ENCODE data around the gene FIP1L1.

The FIP1L1 gene

GRCh38 chr4:53501561-53501960, 124.1 kb downstream of the FIP1L1 start:
- DNase-seq (ENCODE audit: low spot score): no peak

- DNase-seq (ENCODE audit: low spot score): no peak
These were observed 124.7 kb downstream of the FIP1L1 start for GRCh38 chr4:53502094-53502493.

DNA sequence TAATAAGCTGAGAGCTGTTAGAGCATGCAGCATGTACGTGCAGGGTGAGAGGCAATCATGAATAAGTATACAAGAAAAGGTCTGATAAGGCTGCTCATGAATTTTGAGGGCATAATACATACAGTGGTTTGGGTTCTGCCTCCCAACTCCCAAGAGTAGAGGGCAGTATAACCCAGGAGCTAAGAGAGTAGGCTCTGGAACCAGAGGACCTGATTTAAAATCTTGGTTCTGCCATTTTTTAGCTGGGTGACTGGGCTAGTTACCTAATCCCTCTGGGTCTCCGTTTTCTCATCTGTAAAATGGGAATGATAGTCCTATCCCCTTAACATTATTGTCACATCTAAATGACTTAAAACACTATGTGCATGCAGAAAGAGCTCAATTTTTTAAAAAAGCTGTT, 128.5 kb downstream of the FIP1L1 start:
- DNase-seq (ENCODE audit: low spot score): no peak

GRCh38 chr4:53507058-53507457, 129.6 kb downstream of the FIP1L1 start:
- DNase-seq (ENCODE audit: low spot score): no peak

DNA sequence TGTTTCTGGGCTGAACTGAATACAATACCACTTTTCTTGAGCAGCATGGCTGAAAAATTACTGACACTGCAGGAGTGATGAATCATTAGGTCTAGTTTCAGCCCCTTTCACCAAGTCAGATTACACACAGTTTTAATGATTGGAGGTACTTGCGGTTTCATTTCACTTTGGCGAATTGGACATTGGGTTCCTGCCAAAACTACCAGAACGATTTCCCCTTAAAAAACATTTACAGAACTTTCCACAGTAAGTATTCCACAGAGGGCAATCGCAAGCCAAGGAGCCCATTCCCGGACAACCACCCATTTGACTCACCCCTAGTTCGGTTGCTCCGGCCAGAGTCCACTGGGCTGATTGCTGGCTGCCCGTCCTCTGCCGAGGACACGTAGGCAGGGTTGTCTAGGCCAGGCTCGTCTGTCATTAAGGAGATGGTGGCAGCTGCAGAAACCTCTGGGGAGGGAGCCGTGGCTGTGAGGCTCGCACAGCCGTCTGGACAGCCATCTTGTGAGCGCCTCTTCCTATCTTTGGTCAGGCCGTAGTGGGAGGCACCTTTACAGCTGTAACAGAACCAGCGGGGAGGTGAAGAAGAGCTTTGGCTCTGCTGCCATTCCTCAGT, 130.3 kb downstream of the FIP1L1 start:
- no peak for DNase-seq (ENCODE audit: low spot score)

DNA sequence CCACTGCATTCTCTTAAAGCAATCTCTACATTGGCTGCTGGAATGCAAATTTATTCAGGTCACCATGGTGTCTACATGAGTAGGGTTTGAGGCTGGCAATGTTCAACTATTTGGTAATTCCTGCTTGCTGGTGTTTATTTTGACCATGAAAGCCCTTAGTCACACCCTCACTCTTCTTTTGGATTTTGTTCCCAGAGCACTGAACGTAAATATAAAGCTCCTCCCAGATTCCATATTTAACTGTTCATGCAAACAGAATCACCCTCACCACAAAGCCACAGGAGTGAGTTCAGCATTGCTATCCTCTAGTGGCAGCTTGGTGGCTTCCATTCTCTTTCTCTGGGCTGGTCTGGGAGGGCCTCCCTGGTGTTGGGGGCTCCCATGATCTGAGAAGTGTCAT, 131.0 kb downstream of the FIP1L1 start:
- DNase-seq (ENCODE audit: low spot score): no peak

DNA sequence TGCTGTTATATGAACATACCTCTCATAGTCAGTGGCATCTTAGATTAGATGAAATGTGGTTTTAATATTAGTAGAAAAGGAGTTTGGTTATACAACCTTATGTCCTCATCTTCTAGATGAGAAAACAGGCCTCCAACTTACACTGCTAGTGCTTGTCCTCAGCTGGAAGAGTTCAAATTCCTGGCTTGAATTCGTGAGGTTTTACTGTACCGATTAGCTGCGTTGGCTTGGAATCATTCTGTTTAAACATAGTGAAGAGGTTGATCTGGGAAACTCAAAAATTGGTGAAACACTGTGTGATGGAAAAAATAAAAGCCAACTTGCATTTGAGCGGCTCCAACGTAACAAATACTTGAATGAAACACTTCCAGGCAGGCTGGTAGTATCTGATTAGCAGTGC, 132.9 kb downstream of the FIP1L1 start:
- no peak for DNase-seq (ENCODE audit: low spot score)
